ENCODE measurements around the gene TAL2.
A peak's percentile ranks its signal among the peaks of the same experiment; 100 is the strongest.

Gene TAL2

DNA sequence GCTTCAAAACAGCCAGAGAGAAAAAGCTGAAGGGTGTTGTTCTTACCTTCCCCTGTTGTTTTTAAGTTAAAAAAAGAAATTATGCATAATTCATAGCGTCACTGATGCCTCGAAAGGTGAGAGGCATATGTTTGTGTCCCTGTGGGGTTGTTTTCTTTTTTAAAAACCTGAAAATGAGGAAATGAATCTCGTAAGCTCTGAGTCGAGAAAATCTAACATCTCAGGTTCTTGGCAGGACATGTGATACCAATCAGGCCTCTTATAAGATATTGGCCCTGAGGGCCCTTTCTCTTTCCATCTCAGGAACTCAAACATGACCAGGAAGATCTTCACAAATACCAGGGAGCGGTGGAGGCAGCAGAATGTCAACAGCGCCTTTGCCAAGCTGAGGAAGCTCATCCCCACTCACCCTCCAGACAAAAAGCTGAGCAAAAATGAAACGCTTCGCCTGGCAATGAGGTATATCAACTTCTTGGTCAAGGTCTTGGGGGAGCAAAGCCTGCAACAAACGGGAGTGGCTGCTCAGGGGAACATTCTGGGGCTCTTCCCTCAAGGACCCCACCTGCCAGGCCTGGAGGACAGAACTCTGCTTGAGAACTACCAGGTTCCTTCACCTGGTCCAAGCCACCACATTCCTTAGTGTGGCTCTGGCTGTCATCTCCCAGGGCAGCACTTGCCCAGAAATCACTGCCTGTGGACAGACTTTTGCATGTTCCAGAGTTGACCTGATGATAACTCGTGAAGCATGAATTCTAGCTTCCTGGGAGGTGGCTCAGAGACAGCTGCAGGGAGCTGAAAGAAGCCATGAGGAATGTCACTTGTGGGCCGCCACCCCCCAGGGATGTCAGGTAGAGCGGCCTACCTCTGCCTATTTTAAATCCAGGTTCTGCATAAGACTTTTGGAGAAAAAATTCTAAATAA lies at the start of gene TAL2:
TAL2 (plus strand) TSS at position 274 of the 921 bp plus-strand sequence; CDS start at position 314, 40 bp downstream.
- Mint-ChIP-seq H3K27ac (peak within 1 kb of the TSS; percentile 74), H3K36me3 (ENCODE audit: low read depth) (no peaks in the 10 kb centered on the region), H3K9me3 (no peaks in the 10 kb centered on the region), H3K27me3 (ENCODE audit: low read depth, poor library complexity) (peaks cover 27% of the 10 kb centered on the region), H3K4me1 (peaks cover 10% of the 10 kb centered on the region), H3K4me3 (no peak within 1 kb of the TSS)
- TF ChIP-seq, protein P1, sequence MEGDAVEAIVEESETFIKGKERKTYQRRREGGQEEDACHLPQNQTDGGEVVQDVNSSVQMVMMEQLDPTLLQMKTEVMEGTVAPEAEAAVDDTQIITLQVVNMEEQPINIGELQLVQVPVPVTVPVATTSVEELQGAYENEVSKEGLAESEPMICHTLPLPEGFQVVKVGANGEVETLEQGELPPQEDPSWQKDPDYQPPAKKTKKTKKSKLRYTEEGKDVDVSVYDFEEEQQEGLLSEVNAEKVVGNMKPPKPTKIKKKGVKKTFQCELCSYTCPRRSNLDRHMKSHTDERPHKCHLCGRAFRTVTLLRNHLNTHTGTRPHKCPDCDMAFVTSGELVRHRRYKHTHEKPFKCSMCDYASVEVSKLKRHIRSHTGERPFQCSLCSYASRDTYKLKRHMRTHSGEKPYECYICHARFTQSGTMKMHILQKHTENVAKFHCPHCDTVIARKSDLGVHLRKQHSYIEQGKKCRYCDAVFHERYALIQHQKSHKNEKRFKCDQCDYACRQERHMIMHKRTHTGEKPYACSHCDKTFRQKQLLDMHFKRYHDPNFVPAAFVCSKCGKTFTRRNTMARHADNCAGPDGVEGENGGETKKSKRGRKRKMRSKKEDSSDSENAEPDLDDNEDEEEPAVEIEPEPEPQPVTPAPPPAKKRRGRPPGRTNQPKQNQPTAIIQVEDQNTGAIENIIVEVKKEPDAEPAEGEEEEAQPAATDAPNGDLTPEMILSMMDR (IDR thresholded peaks at IDR 0.05): no peak
- DNase-seq: no peak

DNA sequence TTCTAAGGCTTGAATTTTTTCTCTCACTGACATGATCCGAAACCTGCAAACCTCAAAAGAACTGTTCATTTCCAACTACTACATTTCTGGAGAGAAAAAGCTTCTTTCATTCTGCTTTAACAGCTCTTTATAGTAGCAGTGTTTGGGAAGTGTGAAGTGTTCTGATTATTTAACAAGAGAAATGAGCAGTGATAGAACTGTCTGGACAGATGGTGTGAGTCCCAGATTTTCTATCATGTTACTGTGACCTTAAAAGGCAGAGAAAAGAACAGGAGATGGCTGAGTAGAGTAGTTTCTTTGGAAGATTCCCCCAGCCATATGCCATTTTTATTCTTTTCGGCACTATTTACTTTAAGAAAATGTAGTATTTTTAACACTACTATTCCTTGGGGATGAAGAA lies 41.3 kb upstream of the TAL2 start:
- TF ChIP-seq, protein P1 (IDR thresholded peaks at IDR 0.05): no peak
- DNase-seq: no peak
- H3K9me3 Mint-ChIP-seq: no peaks in the 10 kb centered on the region
- H3K4me3 Mint-ChIP-seq: no peak overlapping the region
- no peaks in the 10 kb centered on the region for H3K4me1 Mint-ChIP-seq
- H3K27ac Mint-ChIP-seq: no peak overlapping the region
- peaks cover 4% of the 10 kb centered on the region for H3K36me3 Mint-ChIP-seq (ENCODE audit: low read depth)
- H3K27me3 Mint-ChIP-seq (ENCODE audit: low read depth, poor library complexity): no peaks in the 10 kb centered on the region

DNA sequence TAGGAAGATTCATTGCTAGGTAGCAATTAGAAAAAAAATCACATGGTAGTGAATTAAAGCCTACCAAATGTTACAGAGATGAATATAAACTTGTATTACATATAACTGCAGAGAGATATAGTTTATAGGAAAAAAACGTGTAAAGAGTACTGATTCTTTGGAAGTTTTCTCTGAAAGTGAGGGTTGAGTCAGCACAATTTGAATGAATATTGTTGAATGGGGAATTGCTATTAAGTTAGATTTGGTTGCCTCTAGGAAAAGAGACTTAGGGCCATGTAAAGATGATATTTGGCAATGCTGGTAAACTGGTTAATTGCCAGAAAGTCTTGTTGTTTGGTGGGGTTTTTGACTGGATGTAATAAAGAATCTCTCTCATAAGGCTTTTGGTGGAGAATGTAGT lies 37.2 kb upstream of the TAL2 start:
- TF ChIP-seq, protein P1 (IDR thresholded peaks at IDR 0.05): no peak
- H3K4me3 Mint-ChIP-seq: no peak overlapping the region
- H3K27me3 Mint-ChIP-seq (ENCODE audit: low read depth, poor library complexity): no peaks in the 10 kb centered on the region
- H3K4me1 Mint-ChIP-seq: no peaks in the 10 kb centered on the region
- no peak overlapping the region for H3K27ac Mint-ChIP-seq
- no peaks in the 10 kb centered on the region for H3K9me3 Mint-ChIP-seq
- no peak for DNase-seq
- H3K36me3 Mint-ChIP-seq (ENCODE audit: low read depth): peaks cover 18% of the 10 kb centered on the region

DNA sequence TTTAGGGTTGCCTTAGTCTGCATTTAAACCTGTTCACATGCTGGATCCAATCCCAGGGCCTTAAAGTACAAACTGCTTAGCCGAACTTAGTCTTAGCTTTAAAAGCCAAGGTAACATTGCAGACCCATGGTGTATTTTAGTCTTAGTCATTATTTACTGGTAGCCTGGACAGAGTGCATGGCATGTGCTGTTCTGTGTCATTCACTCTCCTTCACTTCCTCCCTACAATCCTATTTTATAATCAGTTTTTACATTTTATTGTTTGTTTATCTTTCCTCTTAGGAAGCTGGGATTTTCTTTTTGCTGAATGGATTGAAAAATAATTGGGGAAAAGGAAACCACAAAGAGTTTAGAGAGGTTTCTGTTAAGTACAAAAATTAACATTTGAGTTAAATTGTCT lies 29.4 kb upstream of the TAL2 start:
- TF ChIP-seq, protein P1 (IDR thresholded peaks at IDR 0.05): no peak
- no peak overlapping the region for H3K4me3 Mint-ChIP-seq

DNA sequence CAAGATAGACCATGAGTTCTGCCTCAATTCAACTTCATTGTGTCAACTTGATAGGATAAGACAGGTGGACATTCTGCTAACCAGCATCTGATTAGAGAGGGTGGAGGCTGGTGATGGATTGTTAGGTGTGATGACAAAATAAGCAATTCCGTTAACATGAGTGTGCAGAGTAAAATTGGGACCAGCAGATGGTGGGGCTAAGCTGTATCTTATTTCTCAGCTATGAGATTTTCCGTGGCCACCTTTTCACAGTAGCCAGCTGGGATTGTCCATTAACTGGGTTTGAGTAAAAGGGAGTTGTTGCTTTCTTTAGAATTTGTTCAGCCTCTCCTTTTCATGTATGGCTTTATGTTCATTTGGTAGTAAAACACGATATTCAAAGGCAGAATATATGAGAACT lies 28.8 kb upstream of the TAL2 start:
- H3K9me3 Mint-ChIP-seq: no peaks in the 10 kb centered on the region
- H3K27ac Mint-ChIP-seq: no peak overlapping the region
- TF ChIP-seq, protein P1 (IDR thresholded peaks at IDR 0.05): no peak
- H3K36me3 Mint-ChIP-seq (ENCODE audit: low read depth): peaks cover 49% of the 10 kb centered on the region
- H3K27me3 Mint-ChIP-seq (ENCODE audit: low read depth, poor library complexity): peaks cover 2% of the 10 kb centered on the region
- no peak overlapping the region for H3K4me3 Mint-ChIP-seq
- no peaks in the 10 kb centered on the region for H3K4me1 Mint-ChIP-seq
- no peak for DNase-seq

More for the DNA sequence above, 29.4 kb upstream of the TAL2 start:
- Mint-ChIP-seq H3K4me1 (no peaks in the 10 kb centered on the region), H3K27me3 (ENCODE audit: low read depth, poor library complexity) (peaks cover 2% of the 10 kb centered on the region), H3K27ac (no peak overlapping the region), H3K9me3 (no peaks in the 10 kb centered on the region), H3K36me3 (ENCODE audit: low read depth) (peaks cover 50% of the 10 kb centered on the region)
- DNase-seq: no peak

DNA sequence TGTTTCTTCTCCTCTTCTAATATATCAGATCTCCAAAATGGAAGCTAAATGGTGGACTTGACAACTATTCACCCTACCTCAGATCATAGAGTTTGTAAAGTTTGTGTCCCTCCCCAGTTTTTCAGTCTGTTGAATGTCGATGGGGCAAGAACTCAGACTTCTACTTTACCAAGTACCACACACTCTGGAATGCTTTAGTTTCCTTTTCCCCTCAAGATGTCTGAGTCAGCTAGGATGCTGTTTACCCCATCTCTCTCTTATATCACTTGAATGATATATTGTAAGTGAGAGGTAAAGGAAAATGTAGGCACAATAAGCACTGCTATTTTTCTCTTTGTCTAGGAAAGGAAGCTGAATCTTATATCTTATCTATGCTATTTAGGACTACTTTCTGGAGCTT lies 25.9 kb upstream of the TAL2 start:
- H3K4me3 Mint-ChIP-seq: no peak overlapping the region
- H3K36me3 Mint-ChIP-seq (ENCODE audit: low read depth): peaks cover 29% of the 10 kb centered on the region
- TF ChIP-seq, protein P1 (IDR thresholded peaks at IDR 0.05): no peak
- no peak overlapping the region for H3K27ac Mint-ChIP-seq
- no peak for DNase-seq
- H3K4me1 Mint-ChIP-seq: no peaks in the 10 kb centered on the region
- H3K9me3 Mint-ChIP-seq: peaks cover 4% of the 10 kb centered on the region
- H3K27me3 Mint-ChIP-seq (ENCODE audit: low read depth, poor library complexity): peaks cover 2% of the 10 kb centered on the region
